ENCODE data around the gene JAG1.

GRCh38 chr20:10621149-10621548, 52.6 kb downstream of the JAG1 start:
- TF ChIP-seq, protein P1, sequence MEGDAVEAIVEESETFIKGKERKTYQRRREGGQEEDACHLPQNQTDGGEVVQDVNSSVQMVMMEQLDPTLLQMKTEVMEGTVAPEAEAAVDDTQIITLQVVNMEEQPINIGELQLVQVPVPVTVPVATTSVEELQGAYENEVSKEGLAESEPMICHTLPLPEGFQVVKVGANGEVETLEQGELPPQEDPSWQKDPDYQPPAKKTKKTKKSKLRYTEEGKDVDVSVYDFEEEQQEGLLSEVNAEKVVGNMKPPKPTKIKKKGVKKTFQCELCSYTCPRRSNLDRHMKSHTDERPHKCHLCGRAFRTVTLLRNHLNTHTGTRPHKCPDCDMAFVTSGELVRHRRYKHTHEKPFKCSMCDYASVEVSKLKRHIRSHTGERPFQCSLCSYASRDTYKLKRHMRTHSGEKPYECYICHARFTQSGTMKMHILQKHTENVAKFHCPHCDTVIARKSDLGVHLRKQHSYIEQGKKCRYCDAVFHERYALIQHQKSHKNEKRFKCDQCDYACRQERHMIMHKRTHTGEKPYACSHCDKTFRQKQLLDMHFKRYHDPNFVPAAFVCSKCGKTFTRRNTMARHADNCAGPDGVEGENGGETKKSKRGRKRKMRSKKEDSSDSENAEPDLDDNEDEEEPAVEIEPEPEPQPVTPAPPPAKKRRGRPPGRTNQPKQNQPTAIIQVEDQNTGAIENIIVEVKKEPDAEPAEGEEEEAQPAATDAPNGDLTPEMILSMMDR (IDR thresholded peaks at IDR 0.05; ENCODE audit: borderline replicate concordance, extremely low read depth, low read length, poor library complexity, severe bottlenecking): no peak
- no peak for TF ChIP-seq EZH2 (IDR thresholded peaks at IDR 0.05; ENCODE audit: borderline replicate concordance, low read depth, low read length, severe bottlenecking)
